ENCODE results near the gene IP6K1. TPM values are rescaled to one million over a fixed set of nuclear protein-coding genes. Genes with fewer than 3 reads are reported as not detected.

The IP6K1 gene
- total and polyA plus RNA-seq, 2 donors (not counting 1 experiment from before 2014, with no cell fraction given) = 27.8 to 77.8 TPM

GRCh38 chr3:49727924-49728361 is 58.4 kb downstream of the IP6K1 start:
- POLR2A ChIA-PET = no interaction called here
- ATAC-seq (ENCODE audit: low read depth) = no peak
- 99% methylated on average over 12 of the region's 15 CpGs for WGBS (ENCODE audit: insufficient coverage)

GRCh38 chr3:49727154-49727923 is 59.0 kb downstream of the IP6K1 start:
- no peaks in the 10 kb centered on the region for H3K9me3 ChIP-seq (ENCODE audit: control extremely low read depth in 1 of 3, control insufficient read depth in 2 of 3, insufficient read depth in 1 of 3, low read length in 2 of 3)
- H3K36me3 ChIP-seq (replicated peaks in 1 of 2; ENCODE audit: control extremely low read depth in 1 of 2, control insufficient read depth in 1 of 2, extremely low read depth in 1 of 2, insufficient read depth in 2 of 2, low read length in 1 of 2) = peaks cover 0 to 43% of the 10 kb centered on the region in 2 experiments
- H4K20me1 ChIP-seq (ENCODE audit: control insufficient read depth, insufficient read depth, low read length, poor library complexity, severe bottlenecking) = no peaks in the 10 kb centered on the region
- peaks cover 25 to 49% of the 10 kb centered on the region in 2 donors for H3K4me1 ChIP-seq (ENCODE audit: control insufficient read depth in 2 of 2, insufficient read depth in 2 of 2, low read length in 2 of 2)
- TF ChIP-seq CTCF (IDR thresholded peaks at IDR 0.05) (no peak), EZH2 (IDR thresholded peaks at IDR 0.05; ENCODE audit: borderline replicate concordance, insufficient read depth, low read depth, low read length, poor library complexity, severe bottlenecking) (no peak)
- no peaks in the 10 kb centered on the region for H3K79me2 ChIP-seq (ENCODE audit: control insufficient read depth, insufficient read depth, low read length)
- no peak overlapping the region for H2AFZ ChIP-seq (ENCODE audit: insufficient read depth, low read depth, low read length, poor library complexity, severe bottlenecking)
- peak overlapping the region; percentile 63 to 100 for H3K27ac ChIP-seq (ENCODE audit: low read length in 2 of 2)
- H3K9me3 Mint-ChIP-seq (ENCODE audit: insufficient read depth) = no peaks in the 10 kb centered on the region
- H3K4me3 ChIP-seq (ENCODE audit: control extremely low read depth in 1 of 5, extremely low read depth in 1 of 5, insufficient read depth in 1 of 5, low read depth in 2 of 5, low read length in 4 of 5) = no peak overlapping the region
- 83% methylated on average over 19 of the region's 19 CpGs for WGBS (ENCODE audit: insufficient coverage)
- H3K4me2 ChIP-seq (replicated peaks; ENCODE audit: low read depth, low read length, poor library complexity, severe bottlenecking) = peak overlapping the region; percentile 35
- intact Hi-C loops (cut with micrococcal nuclease) = no loop called here
- H3K27me3 ChIP-seq (replicated peaks in 1 of 4; ENCODE audit: control extremely low read depth in 1 of 4, control insufficient read depth in 3 of 4, insufficient read depth in 4 of 4, low read length in 3 of 4) = no peaks in the 10 kb centered on the region
- DNase-seq (peak; percentile 50), ATAC-seq (ENCODE audit: low read depth) (no peak)
- ChIA-PET POLR2A (no interaction called here), CTCF (interaction anchor here (1.1 kb wide), 1 partner anchor 78 kb away, joined by 3 read pairs; no protein-coding TSS in a partner anchor)
- no peaks in the 10 kb centered on the region for H3K27me3 Mint-ChIP-seq
- H3K9ac ChIP-seq (ENCODE audit: low read length) = no peak overlapping the region
- no peak overlapping the region for H3K4me3 Mint-ChIP-seq
- peak overlapping the region; percentile 97 for H3K27ac Mint-ChIP-seq
- H3K4me1 Mint-ChIP-seq = peaks cover 41% of the 10 kb centered on the region

More at GRCh38 chr3:49727924-49728361, 58.4 kb downstream of the IP6K1 start:
- Histone ChIP-seq H3K27ac (ENCODE audit: low read length in 2 of 2) (peak overlapping the region in 1 of 2 donors; percentile 100), H3K4me1 (ENCODE audit: control insufficient read depth in 2 of 2, insufficient read depth in 2 of 2, low read length in 2 of 2) (peaks cover 19 to 43% of the 10 kb centered on the region in 2 donors), H3K27me3 (replicated peaks in 1 of 4; ENCODE audit: control extremely low read depth in 1 of 4, control insufficient read depth in 3 of 4, insufficient read depth in 4 of 4, low read length in 3 of 4) (no peaks in the 10 kb centered on the region), H3K4me2 (replicated peaks; ENCODE audit: low read depth, low read length, poor library complexity, severe bottlenecking) (no peak overlapping the region), H2AFZ (ENCODE audit: insufficient read depth, low read depth, low read length, poor library complexity, severe bottlenecking) (no peak overlapping the region), H3K9ac (ENCODE audit: low read length) (no peak overlapping the region), H3K4me3 (ENCODE audit: control extremely low read depth in 1 of 5, extremely low read depth in 1 of 5, insufficient read depth in 1 of 5, low read depth in 2 of 5, low read length in 4 of 5) (no peak overlapping the region), H3K36me3 (replicated peaks in 1 of 2; ENCODE audit: control extremely low read depth in 1 of 2, control insufficient read depth in 1 of 2, extremely low read depth in 1 of 2, insufficient read depth in 2 of 2, low read length in 1 of 2) (peaks cover 0 to 43% of the 10 kb centered on the region in 2 experiments), H3K79me2 (ENCODE audit: control insufficient read depth, insufficient read depth, low read length) (no peaks in the 10 kb centered on the region), H4K20me1 (ENCODE audit: control insufficient read depth, insufficient read depth, low read length, poor library complexity, severe bottlenecking) (no peaks in the 10 kb centered on the region), H3K9me3 (ENCODE audit: control extremely low read depth in 1 of 3, control insufficient read depth in 2 of 3, insufficient read depth in 1 of 3, low read length in 2 of 3) (no peaks in the 10 kb centered on the region)
- intact Hi-C loops (cut with micrococcal nuclease) = no loop called here
- Mint-ChIP-seq H3K9me3 (ENCODE audit: insufficient read depth) (no peaks in the 10 kb centered on the region), H3K4me3 (no peak overlapping the region), H3K4me1 (peaks cover 35% of the 10 kb centered on the region), H3K27me3 (no peaks in the 10 kb centered on the region), H3K27ac (peak overlapping the region; percentile 97)
- DNase-seq = no peak
- CTCF ChIA-PET = no interaction called here
- no peak for TF ChIP-seq EZH2 (IDR thresholded peaks at IDR 0.05; ENCODE audit: borderline replicate concordance, insufficient read depth, low read depth, low read length, poor library complexity, severe bottlenecking)
